GM12878 (cell line): Measurements from ENCODE around the gene YWHAQ. TPM values are rescaled to one million over a fixed set of nuclear protein-coding genes. Genes with fewer than 3 reads are reported as not detected.

Source experiments
- ATAC-seq: fragments of 200-7000 bp; cut with Tn5 transposase; 3 replicates; pipeline ENCODE4 v1.9.1; 2020; ENCODE audit warnings: mild to moderate bottlenecking, moderate library complexity
- BruUV-seq: library from RNA; stranded (reverse); fragments of 400-500 nt; replicated peaks from 2 replicates; lab custom pipeline; 2021; lab: Mats Ljungman, UMichigan
- CTCF ChIA-PET: fragments of 300-600 bp; sonication (Branson Sonifier 250); formaldehyde crosslinking; extraction: SDS; loops from one replicate; lab custom pipeline; 2021; ENCODE audit warnings: inconsistent platforms; lab: Yijun Ruan, JAX
- POLR2A ChIA-PET: fragments of 350-600 bp; formaldehyde crosslinking; extraction: SDS; loops from one replicate; lab custom pipeline; 2021; ENCODE audit warnings: inconsistent platforms; lab: Charles Lee
- RAD21 ChIA-PET: fragments of 300-600 bp; sonication (Branson Sonifier 250); formaldehyde crosslinking; loops from one replicate; lab custom pipeline; 2023; ENCODE audit warnings: antibody characterized with exemption; ENCODE audit not compliant: unreplicated experiment; lab: Charles Lee
- SMC1A ChIA-PET: fragments of 300-600 bp; sonication (Branson Sonifier 250); formaldehyde crosslinking; loops from one replicate; lab custom pipeline; 2023; ENCODE audit not compliant: unreplicated experiment, uncharacterized antibody; lab: Charles Lee
- DNase-seq: peaks from one replicate; pipeline ENCODE4 v3.0.0-alpha.2; 2011; ENCODE audit warnings: low read depth, low spot score
- FAIRE-seq: peaks from 3 replicates; lab custom pipeline; 2011; peaks lifted over from hg19 to GRCh38; lab: Jason Lieb, UNC
- H2AFZ ChIP-seq: 2 replicates; pipeline ENCODE4 v1.6.0; 2011; ENCODE audit warnings: low read depth, low read length, control low read depth; ENCODE audit not compliant: control insufficient read depth
- H3K27ac ChIP-seq: 2 replicates; pipeline ENCODE4 v1.5.1; 2011; ENCODE audit warnings: control low read depth; ENCODE audit not compliant: control insufficient read depth, insufficient read depth
- H3K27me3 ChIP-seq, 2 experiments: replicated peaks in 1 of 2; 2 replicates each; pipeline versions ENCODE4 v1.6.0 to v1.6.1; 2011; ENCODE audit warnings: low read length in 1 of 2; ENCODE audit not compliant: control insufficient read depth in 2 of 2, insufficient read depth in 2 of 2
- H3K36me3 ChIP-seq, 2 experiments: 2 replicates each; pipeline ENCODE4 v1.5.1; 2011; ENCODE audit warnings: low read length in 1 of 2; ENCODE audit not compliant: control insufficient read depth in 2 of 2, insufficient read depth in 2 of 2
- H3K4me1 ChIP-seq: 2 replicates; pipeline ENCODE4 v1.6.1; 2011; ENCODE audit warnings: mild to moderate bottlenecking, low read length, moderate library complexity, mixed read lengths; ENCODE audit not compliant: control insufficient read depth, insufficient read depth
- H3K4me2 ChIP-seq: 2 replicates; pipeline ENCODE4 v1.6.0; 2011; ENCODE audit warnings: control low read depth; ENCODE audit not compliant: control insufficient read depth, insufficient read depth
- H3K4me3 ChIP-seq: fragments of 200-600 bp; sonication (generic); 2 replicates; pipeline ENCODE4 v1.5.1; 2016
- H3K79me2 ChIP-seq: 2 replicates; pipeline ENCODE4 v1.6.0; 2011; ENCODE audit warnings: low read length; ENCODE audit not compliant: control insufficient read depth, insufficient read depth
- H3K9ac ChIP-seq: 2 replicates; pipeline ENCODE4 v1.8.0; 2011; ENCODE audit warnings: low read length, control low read depth, mixed read lengths; ENCODE audit not compliant: control insufficient read depth, insufficient read depth
- H3K9me3 ChIP-seq: replicated peaks from 3 replicates; pipeline ENCODE4 v1.5.1; 2011; ENCODE audit warnings: mild to moderate bottlenecking, low read length; ENCODE audit not compliant: control insufficient read depth, insufficient read depth
- H4K20me1 ChIP-seq: 2 replicates; pipeline ENCODE4 v1.6.0; 2011; ENCODE audit not compliant: control insufficient read depth, insufficient read depth
- BRCA1 ChIP-seq: IDR thresholded peaks from 2 replicates; pipeline ENCODE4 v1.6.1; 2011; ENCODE audit warnings: low read depth, low read length, improper control_type of control experiment
- CHD2 ChIP-seq: IDR thresholded peaks from 2 replicates; pipeline ENCODE4 v1.6.1; 2011; ENCODE audit warnings: low read depth, low read length, improper control_type of control experiment, borderline replicate concordance
- DPF2 ChIP-seq: fragments of 450-650 bp; IDR thresholded peaks from 2 replicates; pipeline ENCODE4 v1.6.1; 2017; ENCODE audit warnings: mild to moderate bottlenecking
- EED ChIP-seq: sonication (generic); IDR thresholded peaks from 2 replicates; pipeline ENCODE4 v1.6.1; 2016; ENCODE audit warnings: antibody characterized with exemption, low read depth
- HDAC2 ChIP-seq: fragments of 200-600 bp; sonication (generic); IDR thresholded peaks from 2 replicates; pipeline ENCODE4 v1.6.1; 2017
- MTA3 ChIP-seq: IDR thresholded peaks from 2 replicates; pipeline ENCODE4 v1.6.1; 2012; ENCODE audit warnings: low read length, inconsistent platforms, borderline replicate concordance
- SUZ12 ChIP-seq: fragments of 200-600 bp; sonication (generic); IDR thresholded peaks from one replicate; pipeline ENCODE4 v1.6.1; 2018; ENCODE audit warnings: antibody characterized with exemption, mild to moderate bottlenecking; ENCODE audit not compliant: unreplicated experiment
- WGBS: methylation state at CpG from one replicate; pipeline ENCODE4 v1.1.6; 2016; ENCODE audit warnings: low lambda C conversion rate; ENCODE audit not compliant: insufficient replicate concordance, insufficient coverage; ENCODE audit errors: missing lambda C conversion rate; 5-methylcytosine and 5-hydroxymethylcytosine counted together
- in situ Hi-C: fragments of 300-500 bp; cut with MboI; formaldehyde crosslinking; loops from 9 replicates; pipeline ENCODE4 v1.14.3; 2018; ENCODE audit warnings: mixed read lengths
- intact Hi-C: fragments of 100-400 bp; cut with micrococcal nuclease; formaldehyde crosslinking; loops from one replicate; pipeline ENCODE4 v1.14.2; 2022; ENCODE audit not compliant: unreplicated experiment
- polyA plus RNA-seq, 11 experiments: library from polyadenylated mRNA; depleted of rRNA in 4 of 11; unstranded in 6 of 11; stranded (reverse) in 5 of 11; fragments of >200 nt; fragmentation: Nextera tagmentation in 4 of 11; fragmentation: Illumina TruSeq in 1 of 11; extraction: Ambion mirVana in 4 of 11; extraction: Trizol in 1 of 11; gene quantifications; 1 replicate in 1 of 11; 2 replicates in 10 of 11; pipeline versions ENCODE4 v1.2.1 to v1.2.3, GENCODE V29; 2011 to 2016; ENCODE audit warnings: inconsistent platforms in 2 of 11, missing spikeins in 2 of 11, low read depth in 1 of 11
- total RNA-seq, 4 experiments: library from RNA; depleted of rRNA in 3 of 4; stranded (reverse); fragments of >200 nt in 3 of 4; fragmentation: Illumina TruSeq in 1 of 4; extraction: Trizol in 1 of 4; gene quantifications; 2 replicates each; pipeline versions ENCODE4 v1.2.1 to v1.2.3, GENCODE V29; 2013 to 2021
- TF ChIP-seq, protein P1 (sequence below): IDR thresholded peaks from 2 replicates; pipeline ENCODE4 v1.6.1; 2012; ENCODE audit warnings: low read length, inconsistent platforms
- TF ChIP-seq, protein P2 (sequence below): IDR thresholded peaks from 2 replicates; pipeline ENCODE4 v1.6.1; 2011; ENCODE audit warnings: borderline replicate concordance, low read depth, mild to moderate bottlenecking, moderate library complexity, mixed read lengths, low read length; ENCODE audit not compliant: insufficient read depth; ENCODE audit errors: extremely low read length

Gene YWHAQ
- total and polyA plus RNA-seq, 10 of the 15 experiments (the other 5 are each of a cell fraction or from before 2014, with no cell fraction given) = 63.0 to 515 (median 219) TPM

DNA sequence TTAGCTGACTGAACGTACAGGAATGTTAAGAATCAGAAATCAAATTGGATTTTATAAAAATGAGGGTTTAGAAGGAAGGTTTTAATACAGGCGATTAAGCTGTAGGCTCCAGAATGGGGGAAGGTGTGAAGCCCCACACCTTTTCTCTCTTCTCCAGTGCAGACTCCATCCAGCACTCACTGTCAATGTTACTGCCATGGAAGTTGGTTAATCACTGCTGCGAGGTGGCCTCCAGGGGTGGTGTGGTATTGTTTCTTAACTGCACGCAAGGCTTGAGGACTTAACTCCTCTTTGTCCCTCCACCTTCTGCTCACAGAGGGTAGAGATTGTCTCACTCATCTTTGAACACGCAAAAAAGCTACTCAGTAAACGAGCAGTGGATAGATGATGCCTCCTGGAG, 26.9 kb upstream of the YWHAQ start:
- Histone ChIP-seq H3K4me2 (no peak overlapping the region), H3K27me3 (no peaks in the 10 kb centered on the region), H3K36me3 (no peaks in the 10 kb centered on the region), H3K27ac (no peak overlapping the region), H3K79me2 (no peaks in the 10 kb centered on the region), H2AFZ (no peak overlapping the region), H3K4me3 (no peak overlapping the region), H3K9me3 (no peaks in the 10 kb centered on the region), H3K4me1 (peaks cover 54% of the 10 kb centered on the region), H4K20me1 (no peaks in the 10 kb centered on the region), H3K9ac (no peak overlapping the region)
- DNase-seq = no peak
- intact Hi-C loops (loop anchor here (2.0 to 5.0 kb wide), 3 partner anchors 15 to 100 kb away; partner anchors contain the start of genes ADAM17 and YWHAQ), in situ Hi-C loops (no loop called here)
- no peak for FAIRE-seq
- ChIA-PET RAD21 (interaction anchor here (1.2 kb wide), 1 partner anchor 119 kb away, joined by 3 read pairs; no protein-coding TSS in a partner anchor), SMC1A (interaction anchor here (0.7 to 1.8 kb wide), 9 partner anchors 9 to 110 kb away, joined by 3 to 4 read pairs (median 3); no protein-coding TSS in a partner anchor), CTCF (interaction anchor here (1.1 to 1.3 kb wide), 2 partner anchors 83 to 184 kb away, joined by 3 read pairs; no protein-coding TSS in a partner anchor), POLR2A (interaction anchor here (0.5 to 0.8 kb wide), 2 partner anchors 21 to 107 kb away, joined by 3 to 7 read pairs; no protein-coding TSS in a partner anchor)
- no peak for TF ChIP-seq DPF2
- TF ChIP-seq, protein P1, sequence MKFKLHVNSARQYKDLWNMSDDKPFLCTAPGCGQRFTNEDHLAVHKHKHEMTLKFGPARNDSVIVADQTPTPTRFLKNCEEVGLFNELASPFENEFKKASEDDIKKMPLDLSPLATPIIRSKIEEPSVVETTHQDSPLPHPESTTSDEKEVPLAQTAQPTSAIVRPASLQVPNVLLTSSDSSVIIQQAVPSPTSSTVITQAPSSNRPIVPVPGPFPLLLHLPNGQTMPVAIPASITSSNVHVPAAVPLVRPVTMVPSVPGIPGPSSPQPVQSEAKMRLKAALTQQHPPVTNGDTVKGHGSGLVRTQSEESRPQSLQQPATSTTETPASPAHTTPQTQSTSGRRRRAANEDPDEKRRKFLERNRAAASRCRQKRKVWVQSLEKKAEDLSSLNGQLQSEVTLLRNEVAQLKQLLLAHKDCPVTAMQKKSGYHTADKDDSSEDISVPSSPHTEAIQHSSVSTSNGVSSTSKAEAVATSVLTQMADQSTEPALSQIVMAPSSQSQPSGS = no peak
- no peak for TF ChIP-seq BRCA1
- TF ChIP-seq EED = no peak
- TF ChIP-seq CHD2 = no peak
- no peak for TF ChIP-seq MTA3
- TF ChIP-seq HDAC2 = no peak
- TF ChIP-seq, protein P2, sequence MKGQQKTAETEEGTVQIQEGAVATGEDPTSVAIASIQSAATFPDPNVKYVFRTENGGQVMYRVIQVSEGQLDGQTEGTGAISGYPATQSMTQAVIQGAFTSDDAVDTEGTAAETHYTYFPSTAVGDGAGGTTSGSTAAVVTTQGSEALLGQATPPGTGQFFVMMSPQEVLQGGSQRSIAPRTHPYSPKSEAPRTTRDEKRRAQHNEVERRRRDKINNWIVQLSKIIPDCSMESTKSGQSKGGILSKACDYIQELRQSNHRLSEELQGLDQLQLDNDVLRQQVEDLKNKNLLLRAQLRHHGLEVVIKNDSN = no peak
- TF ChIP-seq SUZ12 = no peak
- BruUV-seq = no TSS peak
- 87% methylated on average over 6 of the region's 6 CpGs for WGBS
- no peak for ATAC-seq
